ENCODE data around the gene CFAP299.
A peak's percentile ranks its signal among the peaks of the same experiment; 100 is the strongest.

CFAP299 gene

GRCh38 chr4:80876810-80877209 lies 541.3 kb downstream of the CFAP299 start:
- no peak overlapping the region for H2BK5ac ChIP-seq (ENCODE audit: low read depth, low read length, poor library complexity)
- H3K23ac ChIP-seq (ENCODE audit: low read length), result no peak overlapping the region
- no peak overlapping the region for H3K4me3 ChIP-seq (ENCODE audit: low read depth, low read length)

DNA sequence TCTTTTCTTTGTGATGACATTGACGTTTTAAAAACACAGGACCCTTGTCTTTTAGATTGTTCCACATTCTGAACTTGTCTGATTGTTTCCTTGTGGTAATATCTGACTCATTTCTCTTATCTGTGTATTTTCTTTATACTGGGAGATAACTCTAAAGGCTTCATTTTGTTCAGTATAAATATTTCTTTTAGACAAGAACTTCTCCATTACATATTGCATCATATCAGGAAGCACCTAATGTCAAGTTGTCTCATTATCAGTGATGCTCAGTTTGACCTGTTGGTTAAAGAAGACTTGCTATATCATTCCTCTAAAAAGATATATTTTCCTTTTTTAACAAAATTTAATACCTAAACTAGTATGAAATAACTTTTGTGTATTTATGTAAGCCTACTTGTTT lies 542.7 kb downstream of the CFAP299 start:
- Histone ChIP-seq H3K4me3 (ENCODE audit: low read depth, low read length) (no peak overlapping the region), H3K79me1 (ENCODE audit: low read length) (no peaks in the 10 kb centered on the region), H3K9ac (ENCODE audit: low read length) (no peak overlapping the region), H3K4ac (ENCODE audit: low read depth, low read length) (no peak overlapping the region), H3K9me3 (ENCODE audit: insufficient read depth, low read depth, low read length) (no peaks in the 10 kb centered on the region), H2AFZ (ENCODE audit: insufficient read depth, low read length, poor library complexity) (no peak overlapping the region), H3K4me1 (ENCODE audit: control insufficient read depth in 1 of 2, insufficient read depth in 2 of 2, low read length in 2 of 2) (no peaks in the 10 kb centered on the region), H4K91ac (ENCODE audit: low read depth, low read length) (no peak overlapping the region), H3K23ac (ENCODE audit: low read length) (no peak overlapping the region), H4K8ac (ENCODE audit: low read depth, low read length) (no peak overlapping the region), H3K36me3 (ENCODE audit: control insufficient read depth in 1 of 2, insufficient read depth in 2 of 2, low read length in 2 of 2) (no peaks in the 10 kb centered on the region), H3K14ac (ENCODE audit: low read length) (no peak overlapping the region), H3K79me2 (ENCODE audit: control insufficient read depth, insufficient read depth, low read length, poor library complexity) (no peaks in the 10 kb centered on the region), H2AK5ac (ENCODE audit: low read length) (no peak overlapping the region), H3K18ac (ENCODE audit: low read length) (no peak overlapping the region), H2BK5ac (ENCODE audit: low read depth, low read length, poor library complexity) (no peak overlapping the region), H3K27me3 (ENCODE audit: insufficient read depth, low read length) (no peaks in the 10 kb centered on the region), H3K27ac (ENCODE audit: low read depth, low read length) (no peak overlapping the region), H2BK12ac (ENCODE audit: low read length) (no peak overlapping the region), H2BK120ac (ENCODE audit: insufficient read depth, low read length, poor library complexity) (no peak overlapping the region), H3K4me2 (ENCODE audit: low read length) (no peak overlapping the region), H4K12ac (ENCODE audit: low read depth, low read length) (no peak overlapping the region)
- DNase-seq, result no peak
- no CpG with 5 or more reads among the region's 1 CpG for WGBS (ENCODE audit: extremely low coverage, insufficient coverage, insufficient read length)

More at GRCh38 chr4:80876810-80877209, 541.3 kb downstream of the CFAP299 start:
- Histone ChIP-seq H3K27me3 (ENCODE audit: insufficient read depth, low read length) (no peaks in the 10 kb centered on the region), H3K36me3 (ENCODE audit: control insufficient read depth in 1 of 2, insufficient read depth in 2 of 2, low read length in 2 of 2) (no peaks in the 10 kb centered on the region), H3K79me2 (ENCODE audit: control insufficient read depth, insufficient read depth, low read length, poor library complexity) (no peaks in the 10 kb centered on the region), H3K14ac (ENCODE audit: low read length) (no peak overlapping the region), H3K9me3 (ENCODE audit: insufficient read depth, low read depth, low read length) (no peaks in the 10 kb centered on the region), H3K4me2 (ENCODE audit: low read length) (no peak overlapping the region), H3K27ac (ENCODE audit: low read depth, low read length) (no peak overlapping the region), H2AK5ac (ENCODE audit: low read length) (no peak overlapping the region), H3K9ac (ENCODE audit: low read length) (no peak overlapping the region), H4K91ac (ENCODE audit: low read depth, low read length) (no peak overlapping the region), H3K4me1 (ENCODE audit: control insufficient read depth in 1 of 2, insufficient read depth in 2 of 2, low read length in 2 of 2) (no peaks in the 10 kb centered on the region), H2BK12ac (ENCODE audit: low read length) (no peak overlapping the region), H4K8ac (ENCODE audit: low read depth, low read length) (no peak overlapping the region), H2BK120ac (ENCODE audit: insufficient read depth, low read length, poor library complexity) (no peak overlapping the region), H3K18ac (ENCODE audit: low read length) (no peak overlapping the region), H2AFZ (ENCODE audit: insufficient read depth, low read length, poor library complexity) (no peak overlapping the region), H4K12ac (ENCODE audit: low read depth, low read length) (no peak overlapping the region), H3K79me1 (ENCODE audit: low read length) (no peaks in the 10 kb centered on the region), H3K4ac (ENCODE audit: low read depth, low read length) (no peak overlapping the region)
- DNase-seq, result no peak

GRCh38 chr4:80897537-80898303 lies 562.2 kb downstream of the CFAP299 start:
- Histone ChIP-seq H3K4me1 (ENCODE audit: control insufficient read depth in 1 of 2, insufficient read depth in 2 of 2, low read length in 2 of 2) (no peaks in the 10 kb centered on the region), H4K91ac (ENCODE audit: low read depth, low read length) (no peak overlapping the region), H3K4ac (ENCODE audit: low read depth, low read length) (no peak overlapping the region), H3K79me1 (ENCODE audit: low read length) (no peaks in the 10 kb centered on the region), H3K27ac (ENCODE audit: low read depth, low read length) (no peak overlapping the region), H3K23ac (ENCODE audit: low read length) (no peak overlapping the region), H3K79me2 (ENCODE audit: control insufficient read depth, insufficient read depth, low read length, poor library complexity) (no peaks in the 10 kb centered on the region), H3K27me3 (ENCODE audit: insufficient read depth, low read length) (no peaks in the 10 kb centered on the region), H3K9ac (ENCODE audit: low read length) (no peak overlapping the region), H3K4me2 (ENCODE audit: low read length) (no peak overlapping the region), H3K36me3 (ENCODE audit: control insufficient read depth in 1 of 2, insufficient read depth in 2 of 2, low read length in 2 of 2) (no peaks in the 10 kb centered on the region), H2AK5ac (ENCODE audit: low read length) (no peak overlapping the region), H3K9me3 (ENCODE audit: insufficient read depth, low read depth, low read length) (no peaks in the 10 kb centered on the region), H2BK12ac (ENCODE audit: low read length) (no peak overlapping the region), H3K18ac (ENCODE audit: low read length) (no peak overlapping the region), H2BK120ac (ENCODE audit: insufficient read depth, low read length, poor library complexity) (no peak overlapping the region), H4K12ac (ENCODE audit: low read depth, low read length) (no peak overlapping the region), H3K4me3 (ENCODE audit: low read depth, low read length) (no peak overlapping the region), H2BK5ac (ENCODE audit: low read depth, low read length, poor library complexity) (no peak overlapping the region), H4K8ac (ENCODE audit: low read depth, low read length) (no peak overlapping the region), H2AFZ (ENCODE audit: insufficient read depth, low read length, poor library complexity) (no peak overlapping the region), H3K14ac (ENCODE audit: low read length) (no peak overlapping the region)
- DNase-seq, result no peak
- no CpG with 5 or more reads among the region's 5 CpGs for WGBS (ENCODE audit: extremely low coverage, insufficient coverage, insufficient read length)

DNA sequence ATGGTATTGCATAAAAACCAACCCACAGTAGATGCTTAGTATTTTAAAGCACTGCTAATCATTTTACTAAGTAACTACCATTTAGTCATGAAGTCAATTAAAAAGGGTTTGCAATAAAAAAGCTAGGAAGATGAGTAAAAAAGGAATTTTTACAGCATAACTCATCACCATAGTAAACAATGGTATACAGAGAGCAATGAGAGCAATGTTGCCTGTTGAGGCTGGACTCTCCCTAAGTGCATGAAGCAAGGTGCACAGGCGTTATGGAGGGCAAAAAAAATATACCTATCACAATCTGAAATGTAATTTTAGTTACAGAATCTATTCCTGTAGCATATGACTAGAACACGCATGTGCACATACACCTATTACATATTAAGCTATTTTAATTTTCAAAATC lies 565.4 kb downstream of the CFAP299 start:
- Histone ChIP-seq H3K27ac (ENCODE audit: low read depth, low read length) (no peak overlapping the region), H2BK120ac (ENCODE audit: insufficient read depth, low read length, poor library complexity) (no peak overlapping the region), H4K91ac (ENCODE audit: low read depth, low read length) (no peak overlapping the region), H2BK12ac (ENCODE audit: low read length) (no peak overlapping the region), H3K4me2 (ENCODE audit: low read length) (no peak overlapping the region), H3K18ac (ENCODE audit: low read length) (no peak overlapping the region), H3K79me2 (ENCODE audit: control insufficient read depth, insufficient read depth, low read length, poor library complexity) (no peaks in the 10 kb centered on the region), H3K9me3 (ENCODE audit: insufficient read depth, low read depth, low read length) (no peaks in the 10 kb centered on the region), H3K36me3 (ENCODE audit: control insufficient read depth in 1 of 2, insufficient read depth in 2 of 2, low read length in 2 of 2) (no peaks in the 10 kb centered on the region), H3K4me1 (ENCODE audit: control insufficient read depth in 1 of 2, insufficient read depth in 2 of 2, low read length in 2 of 2) (no peaks in the 10 kb centered on the region), H2BK5ac (ENCODE audit: low read depth, low read length, poor library complexity) (no peak overlapping the region), H3K4ac (ENCODE audit: low read depth, low read length) (no peak overlapping the region), H3K79me1 (ENCODE audit: low read length) (no peaks in the 10 kb centered on the region), H2AK5ac (ENCODE audit: low read length) (no peak overlapping the region), H4K8ac (ENCODE audit: low read depth, low read length) (no peak overlapping the region), H3K9ac (ENCODE audit: low read length) (no peak overlapping the region), H3K14ac (ENCODE audit: low read length) (no peak overlapping the region), H3K23ac (ENCODE audit: low read length) (no peak overlapping the region), H3K27me3 (ENCODE audit: insufficient read depth, low read length) (no peaks in the 10 kb centered on the region), H4K12ac (ENCODE audit: low read depth, low read length) (no peak overlapping the region), H2AFZ (ENCODE audit: insufficient read depth, low read length, poor library complexity) (no peak overlapping the region), H3K4me3 (ENCODE audit: low read depth, low read length) (no peak overlapping the region)
- WGBS (ENCODE audit: extremely low coverage, insufficient coverage, insufficient read length), result no CpG with 5 or more reads among the region's 2 CpGs
- DNase-seq, result peak in 1 of 2 donors; percentile 15
